GM12878 (cell line): ENCODE measurements around the gene VAX1. TPM values are rescaled to one million over a fixed set of nuclear protein-coding genes. Genes with fewer than 3 reads are reported as not detected.

Source experiments
- IRF4 ChIP-seq: IDR thresholded peaks from 2 replicates; pipeline ENCODE4 v1.6.1; 2011; ENCODE audit warnings: low read depth, low read length
- NBN ChIP-seq: fragments of 450-650 bp; IDR thresholded peaks from 2 replicates; pipeline ENCODE4 v1.6.1; 2016
- NFYA ChIP-seq: IDR thresholded peaks from 2 replicates; pipeline ENCODE4 v1.6.1; 2011; ENCODE audit warnings: low read depth, mild to moderate bottlenecking, low read length, improper control_type of control experiment, borderline replicate concordance
- SMC3 ChIP-seq: IDR thresholded peaks from 2 replicates; pipeline ENCODE4 v1.6.1; 2011; ENCODE audit warnings: low read length, improper control_type of control experiment, borderline replicate concordance
- SREBF2 ChIP-seq: IDR thresholded peaks from 2 replicates; pipeline ENCODE4 v1.6.1; 2012; ENCODE audit warnings: mild to moderate bottlenecking, low read length
- polyA plus RNA-seq, 11 experiments: library from polyadenylated mRNA; depleted of rRNA in 4 of 11; unstranded in 6 of 11; stranded (reverse) in 5 of 11; fragments of >200 nt; fragmentation: Nextera tagmentation in 4 of 11; fragmentation: Illumina TruSeq in 1 of 11; extraction: Ambion mirVana in 4 of 11; extraction: Trizol in 1 of 11; gene quantifications; 1 replicate in 1 of 11; 2 replicates in 10 of 11; pipeline versions ENCODE4 v1.2.1 to v1.2.3, GENCODE V29; 2011 to 2016; ENCODE audit warnings: inconsistent platforms in 2 of 11, missing spikeins in 2 of 11, low read depth in 1 of 11
- total RNA-seq, 4 experiments: library from RNA; depleted of rRNA in 3 of 4; stranded (reverse); fragments of >200 nt in 3 of 4; fragmentation: Illumina TruSeq in 1 of 4; extraction: Trizol in 1 of 4; gene quantifications; 2 replicates each; pipeline versions ENCODE4 v1.2.1 to v1.2.3, GENCODE V29; 2013 to 2021
- TF ChIP-seq, protein P1 (sequence below): IDR thresholded peaks from 2 replicates; pipeline ENCODE4 v1.6.1; 2011; ENCODE audit warnings: borderline replicate concordance, low read depth, mild to moderate bottlenecking, moderate library complexity, low read length; ENCODE audit not compliant: insufficient read depth, poor library complexity, severe bottlenecking
- TF ChIP-seq, protein P2 (sequence below): fragments of 450-650 bp; IDR thresholded peaks from 2 replicates; pipeline ENCODE4 v1.6.1; 2018; ENCODE audit warnings: mild to moderate bottlenecking, low read depth, moderate library complexity; ENCODE audit not compliant: partially characterized antibody
- TF ChIP-seq, protein P3 (sequence below): fragments of 450-650 bp; IDR thresholded peaks from 2 replicates; pipeline ENCODE4 v1.6.1; 2016; ENCODE audit warnings: mild to moderate bottlenecking

Gene VAX1
- total and polyA plus RNA-seq, 10 of the 15 experiments (the other 5 are each of a cell fraction or from before 2014, with no cell fraction given) = not detected

DNA sequence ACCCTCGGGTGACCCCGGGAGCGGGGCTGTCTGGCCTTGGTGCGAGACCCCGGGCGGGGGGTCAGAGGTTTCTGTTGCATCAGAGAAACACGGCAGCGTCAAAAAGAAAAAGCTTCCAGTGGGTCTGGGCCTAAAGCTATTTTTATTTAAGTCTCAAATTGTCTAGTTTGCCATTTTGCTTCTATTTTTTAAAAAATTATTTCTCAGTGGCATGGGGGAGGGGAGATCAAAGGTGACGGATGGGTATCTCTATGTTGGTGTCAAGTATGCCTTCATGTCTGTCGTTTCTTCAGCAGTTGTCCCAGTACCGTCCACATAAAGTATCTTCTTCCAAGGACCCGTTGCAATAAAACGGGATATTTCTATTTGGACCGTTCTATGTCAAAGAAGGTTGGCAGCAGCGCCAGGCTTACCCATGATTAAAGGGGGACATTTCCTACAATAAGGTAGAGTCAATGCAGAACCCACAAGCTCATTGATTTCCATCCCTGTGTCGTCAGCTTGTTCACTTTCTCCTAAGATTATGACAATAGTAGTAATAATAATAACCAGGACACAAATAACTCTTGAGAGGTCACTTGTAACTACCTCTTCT is 26.0 kb upstream of the VAX1 start (continued):
- TF ChIP-seq, protein P1, sequence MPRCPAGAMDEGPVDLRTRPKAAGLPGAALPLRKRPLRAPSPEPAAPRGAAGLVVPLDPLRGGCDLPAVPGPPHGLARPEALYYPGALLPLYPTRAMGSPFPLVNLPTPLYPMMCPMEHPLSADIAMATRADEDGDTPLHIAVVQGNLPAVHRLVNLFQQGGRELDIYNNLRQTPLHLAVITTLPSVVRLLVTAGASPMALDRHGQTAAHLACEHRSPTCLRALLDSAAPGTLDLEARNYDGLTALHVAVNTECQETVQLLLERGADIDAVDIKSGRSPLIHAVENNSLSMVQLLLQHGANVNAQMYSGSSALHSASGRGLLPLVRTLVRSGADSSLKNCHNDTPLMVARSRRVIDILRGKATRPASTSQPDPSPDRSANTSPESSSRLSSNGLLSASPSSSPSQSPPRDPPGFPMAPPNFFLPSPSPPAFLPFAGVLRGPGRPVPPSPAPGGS = no peak
- TF ChIP-seq NBN (no peak), SMC3 (no peak), NFYA (no peak), IRF4 (no peak), SREBF2 (no peak)
- TF ChIP-seq, protein P2, sequence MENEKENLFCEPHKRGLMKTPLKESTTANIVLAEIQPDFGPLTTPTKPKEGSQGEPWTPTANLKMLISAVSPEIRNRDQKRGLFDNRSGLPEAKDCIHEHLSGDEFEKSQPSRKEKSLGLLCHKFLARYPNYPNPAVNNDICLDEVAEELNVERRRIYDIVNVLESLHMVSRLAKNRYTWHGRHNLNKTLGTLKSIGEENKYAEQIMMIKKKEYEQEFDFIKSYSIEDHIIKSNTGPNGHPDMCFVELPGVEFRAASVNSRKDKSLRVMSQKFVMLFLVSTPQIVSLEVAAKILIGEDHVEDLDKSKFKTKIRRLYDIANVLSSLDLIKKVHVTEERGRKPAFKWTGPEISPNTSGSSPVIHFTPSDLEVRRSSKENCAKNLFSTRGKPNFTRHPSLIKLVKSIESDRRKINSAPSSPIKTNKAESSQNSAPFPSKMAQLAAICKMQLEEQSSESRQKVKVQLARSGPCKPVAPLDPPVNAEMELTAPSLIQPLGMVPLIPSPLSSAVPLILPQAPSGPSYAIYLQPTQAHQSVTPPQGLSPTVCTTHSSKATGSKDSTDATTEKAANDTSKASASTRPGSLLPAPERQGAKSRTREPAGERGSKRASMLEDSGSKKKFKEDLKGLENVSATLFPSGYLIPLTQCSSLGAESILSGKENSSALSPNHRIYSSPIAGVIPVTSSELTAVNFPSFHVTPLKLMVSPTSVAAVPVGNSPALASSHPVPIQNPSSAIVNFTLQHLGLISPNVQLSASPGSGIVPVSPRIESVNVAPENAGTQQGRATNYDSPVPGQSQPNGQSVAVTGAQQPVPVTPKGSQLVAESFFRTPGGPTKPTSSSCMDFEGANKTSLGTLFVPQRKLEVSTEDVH = no peak
- TF ChIP-seq, protein P3, sequence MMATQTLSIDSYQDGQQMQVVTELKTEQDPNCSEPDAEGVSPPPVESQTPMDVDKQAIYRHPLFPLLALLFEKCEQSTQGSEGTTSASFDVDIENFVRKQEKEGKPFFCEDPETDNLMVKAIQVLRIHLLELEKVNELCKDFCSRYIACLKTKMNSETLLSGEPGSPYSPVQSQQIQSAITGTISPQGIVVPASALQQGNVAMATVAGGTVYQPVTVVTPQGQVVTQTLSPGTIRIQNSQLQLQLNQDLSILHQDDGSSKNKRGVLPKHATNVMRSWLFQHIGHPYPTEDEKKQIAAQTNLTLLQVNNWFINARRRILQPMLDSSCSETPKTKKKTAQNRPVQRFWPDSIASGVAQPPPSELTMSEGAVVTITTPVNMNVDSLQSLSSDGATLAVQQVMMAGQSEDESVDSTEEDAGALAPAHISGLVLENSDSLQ = no peak
